ENCODE measurements around the gene IRF3.

The IRF3 gene

GRCh38 chr19:49665036-49665350, 664 bp downstream of the IRF3 start:
- DNase-seq = no peak

GRCh38 chr19:49664171-49665035, 1.3 kb downstream of the IRF3 start:
- peak; percentile 97 for DNase-seq

- DNase-seq = no peak
Measured at GRCh38 chr19:49663224-49663623, 2.4 kb downstream of the IRF3 start.

GRCh38 chr19:49662011-49662410, 3.6 kb downstream of the IRF3 start:
- DNase-seq = no peak

GRCh38 chr19:49660338-49660961, 5.2 kb downstream of the IRF3 start:
- DNase-seq = no peak

- no peak for DNase-seq
Measured at GRCh38 chr19:49658566-49659442, 6.9 kb downstream of the IRF3 start.

- DNase-seq = no peak
Measured at GRCh38 chr19:49658139-49658517, 7.5 kb downstream of the IRF3 start.

- DNase-seq = no peak
Measured at GRCh38 chr19:49657493-49658138, 8.0 kb downstream of the IRF3 start.

- no peak for DNase-seq
Measured at GRCh38 chr19:49656456-49657109, 9.1 kb downstream of the IRF3 start.

- no peak for DNase-seq
Measured at GRCh38 chr19:49655570-49656455, 9.8 kb downstream of the IRF3 start.

- no peak for DNase-seq
Measured at GRCh38 chr19:49654581-49654980, 11.1 kb downstream of the IRF3 start.

- no peak for DNase-seq
Measured at GRCh38 chr19:49653466-49653806, 12.2 kb downstream of the IRF3 start.

- DNase-seq = no peak
Measured at GRCh38 chr19:49652551-49653465, 12.8 kb downstream of the IRF3 start.

- DNase-seq = no peak
Measured at GRCh38 chr19:49651820-49652550, 13.7 kb downstream of the IRF3 start.

- no peak for DNase-seq
Measured at GRCh38 chr19:49651029-49651819, 14.4 kb downstream of the IRF3 start.

GRCh38 chr19:49646586-49646985, 19.1 kb downstream of the IRF3 start:
- DNase-seq = no peak

- DNase-seq = no peak
Measured at GRCh38 chr19:49645995-49646394, 19.7 kb downstream of the IRF3 start.

- DNase-seq = no peak
Measured at GRCh38 chr19:49645592-49645991, 20.1 kb downstream of the IRF3 start.

GRCh38 chr19:49643466-49643865, 22.2 kb downstream of the IRF3 start:
- no peak for DNase-seq
